PC-3 (cell line): Measurements from ENCODE around the gene SLC2A9. TPM values are rescaled to one million over a fixed set of nuclear protein-coding genes. Genes with fewer than 3 reads are reported as not detected.

Source experiments
- ATAC-seq: fragments of 200-7000 bp; cut with Tn5 transposase; 2 replicates; pipeline ENCODE4 v1.9.1; 2020; ENCODE audit warnings: mild to moderate bottlenecking, moderate library complexity
- BruUV-seq: library from RNA; stranded (reverse); fragments of 400-500 nt; replicated peaks from 2 replicates; lab custom pipeline; 2021; lab: Mats Ljungman, UMichigan
- CTCF ChIA-PET: fragments of 300-600 bp; sonication (Branson Sonifier 250); formaldehyde crosslinking; loops from one replicate; lab custom pipeline; 2022; ENCODE audit warnings: antibody characterized with exemption; lab: Charles Lee
- POLR2A ChIA-PET: fragments of 300-600 bp; sonication (Branson Sonifier 250); formaldehyde crosslinking; loops from one replicate; lab custom pipeline; 2022; ENCODE audit warnings: antibody characterized with exemption; ENCODE audit not compliant: unreplicated experiment; lab: Charles Lee
- DNase-seq: peaks from one replicate; pipeline ENCODE4 v3.0.0-alpha.2; 2015
- H2AFZ ChIP-seq: fragments of 300-600 bp; sonication (generic); 2 replicates; pipeline ENCODE4 v1.6.0; 2016; ENCODE audit warnings: antibody characterized with exemption, low read length
- H3F3A ChIP-seq: fragments of 300-600 bp; sonication (generic); one replicate; pipeline ENCODE4 v1.6.0; 2017; ENCODE audit warnings: antibody characterized with exemption, low read length, control low read depth, mild to moderate bottlenecking; ENCODE audit not compliant: unreplicated experiment
- H3K27ac ChIP-seq: fragments of 300-600 bp; sonication (generic); 2 replicates; pipeline ENCODE4 v1.5.1; 2016; ENCODE audit warnings: mild to moderate bottlenecking, low read length
- H3K27me3 ChIP-seq: fragments of 300-600 bp; sonication (generic); 2 replicates; pipeline ENCODE4 v1.6.1; 2016; ENCODE audit warnings: low read length, mixed read lengths
- H3K36me3 ChIP-seq: fragments of 300-600 bp; sonication (generic); 2 replicates; pipeline ENCODE4 v1.6.1; 2016; ENCODE audit warnings: low read depth, mixed run types, low read length, mixed read lengths
- H3K4me1 ChIP-seq: fragments of 300-600 bp; sonication (generic); 2 replicates; pipeline ENCODE4 v1.5.1; 2016; ENCODE audit warnings: low read length; ENCODE audit not compliant: insufficient read depth
- H3K4me2 ChIP-seq: fragments of 300-600 bp; sonication (generic); 2 replicates; pipeline ENCODE4 v1.6.0; 2016; ENCODE audit warnings: low read length
- H3K4me3 ChIP-seq: fragments of 300-600 bp; sonication (generic); 2 replicates; pipeline ENCODE4 v1.5.1; 2016; ENCODE audit warnings: mild to moderate bottlenecking, low read length, mixed read lengths
- H3K79me2 ChIP-seq: fragments of 300-600 bp; sonication (generic); 2 replicates; pipeline ENCODE4 v1.6.1; 2017; ENCODE audit warnings: low read length, mixed read lengths
- H3K9ac ChIP-seq: fragments of 300-600 bp; sonication (generic); 2 replicates; pipeline ENCODE4 v1.6.0; 2016; ENCODE audit warnings: mild to moderate bottlenecking, low read length
- H3K9me2 ChIP-seq: fragments of 300-600 bp; sonication (generic); replicated peaks from 2 replicates; pipeline ENCODE4 v1.6.1; 2016; ENCODE audit warnings: mixed run types, low read length, mixed read lengths
- H3K9me3 ChIP-seq: fragments of 300-600 bp; sonication (generic); 2 replicates; pipeline ENCODE4 v1.6.1; 2016; ENCODE audit warnings: low read length, mixed read lengths
- H4K20me1 ChIP-seq: fragments of 300-600 bp; sonication (generic); 2 replicates; pipeline ENCODE4 v1.6.1; 2016; ENCODE audit warnings: low read length, mixed read lengths
- EZH2 ChIP-seq: fragments of 300-600 bp; sonication (generic); IDR thresholded peaks from one replicate; pipeline ENCODE4 v1.6.1; 2017; ENCODE audit warnings: antibody characterized with exemption, mild to moderate bottlenecking, low read length; ENCODE audit not compliant: unreplicated experiment
- EZH2phosphoT487 ChIP-seq: fragments of 300-600 bp; sonication (generic); IDR thresholded peaks from 2 replicates; pipeline ENCODE4 v1.6.1; 2018; ENCODE audit warnings: mild to moderate bottlenecking, antibody characterized with exemption, low read length, borderline replicate concordance
- intact Hi-C: fragments of 100-400 bp; cut with micrococcal nuclease; formaldehyde crosslinking; loops from 2 replicates; pipeline ENCODE4 v1.9.0; 2023
- total RNA-seq: library from RNA; depleted of rRNA; stranded (reverse); fragments of >200 nt; gene quantifications from 2 replicates; pipeline ENCODE4 v1.2.3, GENCODE V29; 2014
- TF ChIP-seq, protein P1 (sequence below): fragments of 300-600 bp; sonication (generic); conservative IDR thresholded peaks from 2 replicates; pipeline ENCODE4 v1.5.1; 2017; ENCODE audit warnings: antibody characterized with exemption, low read depth, mild to moderate bottlenecking, low read length

SLC2A9 gene
- total RNA-seq, 1 experiment from 2014 or later = 0.11 TPM

DNA sequence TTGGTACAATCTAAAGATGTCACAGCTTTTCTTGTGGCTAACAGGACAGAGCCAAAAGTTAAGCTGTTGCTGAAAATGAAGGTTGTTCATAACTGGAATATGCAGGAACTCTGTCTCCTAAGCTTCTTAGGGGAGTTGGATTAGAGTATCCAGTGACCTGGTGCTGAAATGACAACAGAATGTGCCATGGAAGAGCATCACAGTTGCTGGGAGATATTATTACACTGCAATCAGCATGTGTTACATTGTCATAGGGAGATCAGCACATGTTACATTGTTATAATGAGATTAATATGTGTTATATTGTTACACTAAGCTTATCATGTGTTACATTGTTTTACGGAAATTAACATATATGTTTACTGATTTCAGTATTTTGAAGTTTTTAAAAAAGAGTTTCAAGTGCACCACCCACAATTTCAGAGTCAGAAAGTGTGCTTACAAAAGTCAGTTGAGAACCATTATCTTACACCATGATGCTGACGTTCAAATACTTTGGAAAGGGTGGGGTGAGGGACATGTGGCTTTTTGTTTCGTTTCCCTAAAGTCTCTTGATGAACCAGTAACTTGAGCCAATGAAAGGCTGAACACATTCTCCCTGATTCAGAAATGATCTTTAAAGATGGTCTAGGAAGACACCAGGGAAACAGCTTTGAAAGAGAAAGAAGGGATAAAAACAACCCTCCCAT is 126.5 kb downstream of the SLC2A9 start:
- DNase-seq (no peak), ATAC-seq (no peak)
- Histone ChIP-seq H3F3A (no peaks in the 10 kb centered on the region), H3K4me2 (no peak overlapping the region), H3K4me1 (no peaks in the 10 kb centered on the region), H3K36me3 (no peaks in the 10 kb centered on the region), H3K9ac (no peak overlapping the region), H3K79me2 (no peaks in the 10 kb centered on the region), H3K27ac (no peak overlapping the region), H3K9me2 (no peaks in the 10 kb centered on the region), H3K4me3 (no peak overlapping the region), H3K9me3 (no peaks in the 10 kb centered on the region), H4K20me1 (no peaks in the 10 kb centered on the region), H3K27me3 (peaks cover 9% of the 10 kb centered on the region; the same call in 1 of the 2 replicates), H2AFZ (no peak overlapping the region)
- TF ChIP-seq EZH2phosphoT487 (no peak), EZH2 (no peak)
- TF ChIP-seq, protein P1, sequence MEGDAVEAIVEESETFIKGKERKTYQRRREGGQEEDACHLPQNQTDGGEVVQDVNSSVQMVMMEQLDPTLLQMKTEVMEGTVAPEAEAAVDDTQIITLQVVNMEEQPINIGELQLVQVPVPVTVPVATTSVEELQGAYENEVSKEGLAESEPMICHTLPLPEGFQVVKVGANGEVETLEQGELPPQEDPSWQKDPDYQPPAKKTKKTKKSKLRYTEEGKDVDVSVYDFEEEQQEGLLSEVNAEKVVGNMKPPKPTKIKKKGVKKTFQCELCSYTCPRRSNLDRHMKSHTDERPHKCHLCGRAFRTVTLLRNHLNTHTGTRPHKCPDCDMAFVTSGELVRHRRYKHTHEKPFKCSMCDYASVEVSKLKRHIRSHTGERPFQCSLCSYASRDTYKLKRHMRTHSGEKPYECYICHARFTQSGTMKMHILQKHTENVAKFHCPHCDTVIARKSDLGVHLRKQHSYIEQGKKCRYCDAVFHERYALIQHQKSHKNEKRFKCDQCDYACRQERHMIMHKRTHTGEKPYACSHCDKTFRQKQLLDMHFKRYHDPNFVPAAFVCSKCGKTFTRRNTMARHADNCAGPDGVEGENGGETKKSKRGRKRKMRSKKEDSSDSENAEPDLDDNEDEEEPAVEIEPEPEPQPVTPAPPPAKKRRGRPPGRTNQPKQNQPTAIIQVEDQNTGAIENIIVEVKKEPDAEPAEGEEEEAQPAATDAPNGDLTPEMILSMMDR = no peak
- ChIA-PET CTCF (no interaction called here), POLR2A (no interaction called here)
- intact Hi-C loops = no loop called here
- no TSS peak for BruUV-seq

DNA sequence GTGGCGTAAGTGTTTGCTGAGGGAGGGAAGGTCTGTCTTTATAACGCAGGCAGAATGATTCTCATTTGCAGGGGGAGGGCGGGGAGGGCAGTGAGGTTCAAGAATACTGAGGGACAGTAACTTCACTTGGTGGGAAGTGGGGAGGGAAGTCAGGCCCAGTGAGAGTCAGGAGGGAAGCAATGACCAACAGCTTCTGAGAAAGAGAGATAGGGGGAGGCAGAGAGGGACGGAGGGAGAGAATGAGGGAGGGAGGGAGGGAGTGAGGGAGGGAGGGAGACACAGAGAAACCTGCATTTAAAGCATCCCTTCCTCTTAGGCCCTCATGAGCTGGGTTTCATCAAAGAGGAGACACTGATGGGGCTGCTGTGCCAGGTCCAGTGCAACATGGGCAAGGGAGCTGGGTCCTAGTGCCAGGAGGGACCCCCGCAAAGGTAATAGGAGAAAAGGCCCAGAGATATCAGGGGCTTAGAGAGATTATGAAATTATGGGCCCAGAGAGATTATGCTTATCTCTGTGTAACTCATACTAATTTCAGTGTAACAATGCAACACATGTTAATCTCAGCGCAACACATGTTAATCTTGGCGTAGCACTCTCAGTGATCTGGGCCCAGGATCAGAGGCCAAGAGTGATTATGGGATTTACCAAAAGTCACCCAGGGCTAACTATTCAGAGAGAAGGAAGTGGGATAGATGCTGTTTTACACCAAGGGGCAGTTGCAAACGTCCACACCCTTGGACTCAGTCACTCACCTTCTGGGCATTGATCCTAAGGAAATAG is 127.8 kb downstream of the SLC2A9 start:
- Histone ChIP-seq H3K36me3 (no peaks in the 10 kb centered on the region), H3K27ac (no peak overlapping the region), H3K4me1 (no peaks in the 10 kb centered on the region), H2AFZ (no peak overlapping the region), H3K4me2 (no peak overlapping the region), H3K79me2 (no peaks in the 10 kb centered on the region), H4K20me1 (no peaks in the 10 kb centered on the region), H3K27me3 (peaks cover 9% of the 10 kb centered on the region; the same call in 1 of the 2 replicates), H3K9me2 (no peaks in the 10 kb centered on the region), H3K4me3 (no peak overlapping the region), H3K9me3 (no peaks in the 10 kb centered on the region), H3F3A (no peaks in the 10 kb centered on the region), H3K9ac (no peak overlapping the region)
- TF ChIP-seq EZH2 (no peak), EZH2phosphoT487 (no peak)
- TF ChIP-seq, protein P1 = no peak
- intact Hi-C loops = no loop called here
- no TSS peak for BruUV-seq
- ATAC-seq (no peak), DNase-seq (no peak)
- ChIA-PET POLR2A (no interaction called here), CTCF (no interaction called here)
